K562 (cell line): ENCODE data around the gene HBB. TPM values are rescaled to one million over a fixed set of nuclear protein-coding genes. Genes with fewer than 3 reads are reported as not detected.

ENCODE experiments used
- C11orf30 ChIP-seq: fragments of 450-650 bp; IDR thresholded peaks from 2 replicates; pipeline ENCODE4 v1.6.1; 2016; ENCODE audit warnings: low read depth, mild to moderate bottlenecking
- CHD2 ChIP-seq: IDR thresholded peaks from 2 replicates; pipeline ENCODE4 v1.6.1; 2011; ENCODE audit warnings: low read depth, low read length
- CREB1 ChIP-seq, 2 experiments: sonication (generic) in 1 of 2; formaldehyde crosslinking in 1 of 2; IDR thresholded peaks; 2 replicates each; pipeline versions ENCODE4 v1.6.1 to v1.8.0; 2012 to 2022; ENCODE audit warnings: inconsistent platforms in 1 of 2, mild to moderate bottlenecking in 1 of 2, missing genetic modification reagents in 1 of 2, moderate library complexity in 1 of 2
- ELF2 ChIP-seq: fragments of 250-450 bp; sonication (Bioruptor Pico); IDR thresholded peaks from 2 replicates; pipeline ENCODE4 v1.5.0; 2021; ENCODE audit warnings: mild to moderate bottlenecking
- HDAC6 ChIP-seq: IDR thresholded peaks from 2 replicates; pipeline ENCODE4 v1.6.1; 2012; ENCODE audit warnings: low read depth, mild to moderate bottlenecking, control low read depth, inconsistent platforms, low read length, moderate library complexity
- POLR2G ChIP-seq: fragments of 200-400 bp; formaldehyde crosslinking; IDR thresholded peaks from 2 replicates; pipeline ENCODE4 v1.6.1; 2017; ENCODE audit warnings: low read depth, mild to moderate bottlenecking, antibody characterized with exemption, low read length, moderate library complexity
- POLR3A ChIP-seq: IDR thresholded peaks from 2 replicates; pipeline ENCODE4 v1.6.1; 2011; ENCODE audit warnings: borderline replicate concordance, mild to moderate bottlenecking, moderate library complexity; ENCODE audit not compliant: insufficient read length, insufficient read depth; ENCODE audit errors: extremely low read depth
- SIX5 ChIP-seq, 2 experiments: IDR thresholded peaks; 2 replicates each; pipeline ENCODE4 v1.6.1; 2011; ENCODE audit warnings: low read length in 2 of 2, borderline replicate concordance in 1 of 2, low read depth in 1 of 2, mild to moderate bottlenecking in 1 of 2, moderate library complexity in 1 of 2; ENCODE audit not compliant: insufficient read depth in 1 of 2
- TEAD4 ChIP-seq, 2 experiments: sonication (generic) in 1 of 2; formaldehyde crosslinking in 1 of 2; IDR thresholded peaks; 2 replicates each; pipeline versions ENCODE4 v1.6.1 to v1.8.0; 2012 to 2022; ENCODE audit warnings: borderline replicate concordance in 1 of 2, inconsistent platforms in 1 of 2, low read length in 1 of 2, mild to moderate bottlenecking in 1 of 2, missing genetic modification reagents in 1 of 2
- THRAP3 ChIP-seq: fragments of 450-650 bp; IDR thresholded peaks from 2 replicates; pipeline ENCODE4 v1.6.1; 2016; ENCODE audit warnings: mild to moderate bottlenecking, inconsistent platforms, borderline replicate concordance
- ZNF316 ChIP-seq: fragments of 450-650 bp; IDR thresholded peaks from 2 replicates; pipeline ENCODE4 v1.6.1; 2016
- polyA plus RNA-seq, 8 experiments: library from polyadenylated mRNA; depleted of rRNA in 4 of 8; stranded (reverse) in 5 of 8; unstranded in 3 of 8; fragments of >200 nt; fragmentation: Nextera tagmentation in 2 of 8; fragmentation: Illumina TruSeq in 1 of 8; extraction: Ambion mirVana in 2 of 8; extraction: Trizol in 1 of 8; gene quantifications; 2 replicates each; pipeline versions ENCODE4 v1.2.1 to v1.2.3, GENCODE V29; 2011 to 2014; ENCODE audit warnings: inconsistent platforms in 1 of 8, missing spikeins in 1 of 8
- total RNA-seq, 7 experiments: library from RNA; depleted of rRNA in 6 of 7; stranded (reverse); fragments of >200 nt in 6 of 7; fragmentation: Illumina TruSeq in 2 of 7; extraction: Trizol in 2 of 7; gene quantifications; 2 replicates each; pipeline versions ENCODE4 v1.2.1 to v1.2.3, GENCODE V29; 2011 to 2021; ENCODE audit warnings: low replicate concordance in 1 of 7
- TF ChIP-seq, protein P1 (sequence below): fragments of 450-650 bp; IDR thresholded peaks from 2 replicates; pipeline ENCODE4 v1.6.1; 2016; ENCODE audit warnings: antibody characterized with exemption
- TF ChIP-seq, protein P2 (sequence below): sonication (generic); formaldehyde crosslinking; IDR thresholded peaks from 2 replicates; pipeline ENCODE4 v1.8.1; 2023; ENCODE audit warnings: mild to moderate bottlenecking, missing genetic modification reagents
- TF ChIP-seq, protein P3 (sequence below): fragments of 250-450 bp; sonication (Bioruptor Pico); IDR thresholded peaks from 2 replicates; pipeline ENCODE4 v1.4.0; 2020
- TF ChIP-seq, protein P4 (sequence below), 2 experiments: fragments of 450-650 bp; conservative IDR thresholded peaks; 2 replicates each; pipeline ENCODE4 v1.6.1; 2017; ENCODE audit warnings: mild to moderate bottlenecking in 2 of 2, moderate library complexity in 2 of 2

The HBB gene
- total and polyA plus RNA-seq, 9 of the 15 experiments (the other 6 are each of a cell fraction or from before 2014, with no cell fraction given) = 0.33 to 3.4 (median 1.2) TPM; not detected in 2

DNA sequence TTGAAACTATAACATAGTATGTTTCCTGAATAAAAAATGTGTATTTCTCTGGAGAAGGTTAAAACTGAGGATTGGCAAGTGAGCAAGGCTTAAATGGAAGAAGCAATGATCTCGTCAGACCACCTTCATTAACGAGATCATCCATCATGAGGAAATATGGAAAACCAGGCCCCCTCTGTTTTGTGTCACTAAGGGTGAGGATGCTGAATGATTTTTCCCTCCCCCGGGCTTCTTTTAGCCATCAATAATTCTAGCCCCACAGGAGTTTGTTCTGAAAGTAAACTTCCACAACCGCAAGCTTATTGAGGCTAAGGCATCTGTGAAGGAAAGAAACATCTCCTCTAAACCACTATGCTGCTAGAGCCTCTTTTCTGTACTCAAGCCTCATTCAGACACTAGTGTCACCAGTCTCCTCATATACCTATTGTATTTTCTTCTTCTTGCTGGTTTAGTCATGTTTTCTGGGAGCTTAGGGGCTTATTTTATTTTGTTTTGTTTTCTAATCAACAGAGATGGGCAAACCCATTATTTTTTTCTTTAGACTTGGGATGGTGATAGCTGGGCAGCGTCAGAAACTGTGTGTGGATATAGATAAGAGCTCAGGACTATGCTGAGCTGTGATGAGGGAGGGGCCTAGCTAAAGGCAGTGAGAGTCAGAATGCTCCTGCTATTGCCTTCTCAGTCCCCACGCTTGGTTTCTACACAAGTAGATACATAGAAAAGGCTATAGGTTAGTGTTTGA lies 48.7 kb upstream of the HBB start (continued):
- TF ChIP-seq, protein P1, sequence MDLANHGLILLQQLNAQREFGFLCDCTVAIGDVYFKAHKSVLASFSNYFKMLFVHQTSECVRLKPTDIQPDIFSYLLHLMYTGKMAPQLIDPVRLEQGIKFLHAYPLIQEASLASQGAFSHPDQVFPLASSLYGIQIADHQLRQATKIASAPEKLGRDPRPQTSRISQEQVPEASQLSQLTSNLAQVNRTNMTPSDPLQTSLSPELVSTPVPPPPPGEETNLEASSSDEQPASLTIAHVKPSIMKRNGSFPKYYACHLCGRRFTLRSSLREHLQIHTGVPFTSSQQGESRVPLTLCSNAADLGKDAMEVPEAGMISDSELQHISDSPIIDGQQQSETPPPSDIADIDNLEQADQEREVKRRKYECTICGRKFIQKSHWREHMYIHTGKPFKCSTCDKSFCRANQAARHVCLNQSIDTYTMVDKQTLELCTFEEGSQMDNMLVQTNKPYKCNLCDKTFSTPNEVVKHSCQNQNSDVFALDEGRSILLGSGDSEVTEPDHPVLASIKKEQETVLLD = peak; percentile 69; the same call in 1 of the 2 replicates
- TF ChIP-seq POLR3A (no peak), TEAD4 (IDR thresholded peaks at IDR 0.05; ENCODE audit: low read length) (peak; percentile 91), TEAD4 (CRISPR knock-in tag; IDR thresholded peaks at IDR 0.05; ENCODE audit: borderline replicate concordance) (no peak), CHD2 (no peak), HDAC6 (no peak), ELF2 (CRISPR knock-in tag) (peak; percentile 49; the same call in 1 of the 2 replicates), C11orf30 (peak; percentile 21; the same call in 1 of the 2 replicates), POLR2G (no peak), ZNF316 (no peak; the same call in 1 of the 2 replicates), CREB1 (IDR thresholded peaks at IDR 0.05) (peak; percentile 70), CREB1 (CRISPR knock-in tag; IDR thresholded peaks at IDR 0.05) (no peak), THRAP3 (no peak), SIX5 (IDR thresholded peaks at IDR 0.05; ENCODE audit: borderline replicate concordance in 1 of 2, insufficient read depth in 1 of 2, low read depth in 1 of 2, low read length in 2 of 2) (no peak)
- TF ChIP-seq, protein P2, sequence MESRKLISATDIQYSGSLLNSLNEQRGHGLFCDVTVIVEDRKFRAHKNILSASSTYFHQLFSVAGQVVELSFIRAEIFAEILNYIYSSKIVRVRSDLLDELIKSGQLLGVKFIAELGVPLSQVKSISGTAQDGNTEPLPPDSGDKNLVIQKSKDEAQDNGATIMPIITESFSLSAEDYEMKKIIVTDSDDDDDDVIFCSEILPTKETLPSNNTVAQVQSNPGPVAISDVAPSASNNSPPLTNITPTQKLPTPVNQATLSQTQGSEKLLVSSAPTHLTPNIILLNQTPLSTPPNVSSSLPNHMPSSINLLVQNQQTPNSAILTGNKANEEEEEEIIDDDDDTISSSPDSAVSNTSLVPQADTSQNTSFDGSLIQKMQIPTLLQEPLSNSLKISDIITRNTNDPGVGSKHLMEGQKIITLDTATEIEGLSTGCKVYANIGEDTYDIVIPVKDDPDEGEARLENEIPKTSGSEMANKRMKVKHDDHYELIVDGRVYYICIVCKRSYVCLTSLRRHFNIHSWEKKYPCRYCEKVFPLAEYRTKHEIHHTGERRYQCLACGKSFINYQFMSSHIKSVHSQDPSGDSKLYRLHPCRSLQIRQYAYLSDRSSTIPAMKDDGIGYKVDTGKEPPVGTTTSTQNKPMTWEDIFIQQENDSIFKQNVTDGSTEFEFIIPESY (CRISPR knock-in tag) = no peak
- TF ChIP-seq, protein P3, sequence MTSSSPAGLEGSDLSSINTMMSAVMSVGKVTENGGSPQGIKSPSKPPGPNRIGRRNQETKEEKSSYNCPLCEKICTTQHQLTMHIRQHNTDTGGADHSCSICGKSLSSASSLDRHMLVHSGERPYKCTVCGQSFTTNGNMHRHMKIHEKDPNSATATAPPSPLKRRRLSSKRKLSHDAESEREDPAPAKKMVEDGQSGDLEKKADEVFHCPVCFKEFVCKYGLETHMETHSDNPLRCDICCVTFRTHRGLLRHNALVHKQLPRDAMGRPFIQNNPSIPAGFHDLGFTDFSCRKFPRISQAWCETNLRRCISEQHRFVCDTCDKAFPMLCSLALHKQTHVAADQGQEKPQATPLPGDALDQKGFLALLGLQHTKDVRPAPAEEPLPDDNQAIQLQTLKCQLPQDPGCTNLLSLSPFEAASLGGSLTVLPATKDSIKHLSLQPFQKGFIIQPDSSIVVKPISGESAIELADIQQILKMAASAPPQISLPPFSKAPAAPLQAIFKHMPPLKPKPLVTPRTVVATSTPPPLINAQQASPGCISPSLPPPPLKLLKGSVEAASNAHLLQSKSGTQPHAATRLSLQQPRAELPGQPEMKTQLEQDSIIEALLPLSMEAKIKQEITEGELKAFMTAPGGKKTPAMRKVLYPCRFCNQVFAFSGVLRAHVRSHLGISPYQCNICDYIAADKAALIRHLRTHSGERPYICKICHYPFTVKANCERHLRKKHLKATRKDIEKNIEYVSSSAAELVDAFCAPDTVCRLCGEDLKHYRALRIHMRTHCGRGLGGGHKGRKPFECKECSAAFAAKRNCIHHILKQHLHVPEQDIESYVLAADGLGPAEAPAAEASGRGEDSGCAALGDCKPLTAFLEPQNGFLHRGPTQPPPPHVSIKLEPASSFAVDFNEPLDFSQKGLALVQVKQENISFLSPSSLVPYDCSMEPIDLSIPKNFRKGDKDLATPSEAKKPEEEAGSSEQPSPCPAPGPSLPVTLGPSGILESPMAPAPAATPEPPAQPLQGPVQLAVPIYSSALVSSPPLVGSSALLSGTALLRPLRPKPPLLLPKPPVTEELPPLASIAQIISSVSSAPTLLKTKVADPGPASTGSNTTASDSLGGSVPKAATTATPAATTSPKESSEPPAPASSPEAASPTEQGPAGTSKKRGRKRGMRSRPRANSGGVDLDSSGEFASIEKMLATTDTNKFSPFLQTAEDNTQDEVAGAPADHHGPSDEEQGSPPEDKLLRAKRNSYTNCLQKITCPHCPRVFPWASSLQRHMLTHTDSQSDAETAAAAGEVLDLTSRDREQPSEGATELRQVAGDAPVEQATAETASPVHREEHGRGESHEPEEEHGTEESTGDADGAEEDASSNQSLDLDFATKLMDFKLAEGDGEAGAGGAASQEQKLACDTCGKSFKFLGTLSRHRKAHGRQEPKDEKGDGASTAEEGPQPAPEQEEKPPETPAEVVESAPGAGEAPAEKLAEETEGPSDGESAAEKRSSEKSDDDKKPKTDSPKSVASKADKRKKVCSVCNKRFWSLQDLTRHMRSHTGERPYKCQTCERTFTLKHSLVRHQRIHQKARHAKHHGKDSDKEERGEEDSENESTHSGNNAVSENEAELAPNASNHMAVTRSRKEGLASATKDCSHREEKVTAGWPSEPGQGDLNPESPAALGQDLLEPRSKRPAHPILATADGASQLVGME = no peak
- TF ChIP-seq, protein P4, sequence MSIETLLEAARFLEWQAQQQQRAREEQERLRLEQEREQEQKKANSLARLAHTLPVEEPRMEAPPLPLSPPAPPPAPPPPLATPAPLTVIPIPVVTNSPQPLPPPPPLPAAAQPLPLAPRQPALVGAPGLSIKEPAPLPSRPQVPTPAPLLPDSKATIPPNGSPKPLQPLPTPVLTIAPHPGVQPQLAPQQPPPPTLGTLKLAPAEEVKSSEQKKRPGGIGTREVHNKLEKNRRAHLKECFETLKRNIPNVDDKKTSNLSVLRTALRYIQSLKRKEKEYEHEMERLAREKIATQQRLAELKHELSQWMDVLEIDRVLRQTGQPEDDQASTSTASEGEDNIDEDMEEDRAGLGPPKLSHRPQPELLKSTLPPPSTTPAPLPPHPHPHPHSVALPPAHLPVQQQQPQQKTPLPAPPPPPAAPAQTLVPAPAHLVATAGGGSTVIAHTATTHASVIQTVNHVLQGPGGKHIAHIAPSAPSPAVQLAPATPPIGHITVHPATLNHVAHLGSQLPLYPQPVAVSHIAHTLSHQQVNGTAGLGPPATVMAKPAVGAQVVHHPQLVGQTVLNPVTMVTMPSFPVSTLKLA (conservative IDR thresholded peaks at IDR 0.05) = peak in 1 of 2 experiments; percentile 34; a peak in 1 of 4 replicates
